Fibroblast of lung (primary cell): ENCODE results near the gene SNRNP40.

Experiments
- CTCF ChIP-seq, 2 donors: IDR thresholded peaks in 1 of 2; conservative IDR thresholded peaks in 1 of 2; 1 replicate in 1 of 2; 2 replicates in 1 of 2; pipeline ENCODE4 v1.5.1; 2011 to 2012; ENCODE audit warnings: low read length in 2 of 2, control low read depth in 1 of 2, inconsistent platforms in 1 of 2, low read depth in 1 of 2, mild to moderate bottlenecking in 1 of 2
- EZH2 ChIP-seq: IDR thresholded peaks from 2 replicates; pipeline ENCODE4 v1.5.1; 2012; ENCODE audit warnings: low read length, control low read depth, mild to moderate bottlenecking; ENCODE audit errors: missing control alignments

- TF ChIP-seq CTCF (conservative IDR thresholded peaks at IDR 0.05 in 1 of 2, IDR thresholded peaks at IDR 0.05 in 1 of 2; ENCODE audit: low read depth in 1 of 2, low read length in 2 of 2) (no peak), EZH2 (no peak)
Measured at GRCh38 chr1:31289021-31289420, 7.6 kb downstream of the SNRNP40 start.
